HG03045 (cell line): Measurements from ENCODE around the gene NFU1.

Experiments
- ATAC-seq: cut with Tn5 transposase; IDR thresholded peaks from one replicate; pipeline ENCODE4 v1.9.1; 2021; ENCODE audit warnings: mild to moderate bottlenecking, moderate library complexity; ENCODE audit not compliant: unreplicated experiment

The NFU1 gene

DNA sequence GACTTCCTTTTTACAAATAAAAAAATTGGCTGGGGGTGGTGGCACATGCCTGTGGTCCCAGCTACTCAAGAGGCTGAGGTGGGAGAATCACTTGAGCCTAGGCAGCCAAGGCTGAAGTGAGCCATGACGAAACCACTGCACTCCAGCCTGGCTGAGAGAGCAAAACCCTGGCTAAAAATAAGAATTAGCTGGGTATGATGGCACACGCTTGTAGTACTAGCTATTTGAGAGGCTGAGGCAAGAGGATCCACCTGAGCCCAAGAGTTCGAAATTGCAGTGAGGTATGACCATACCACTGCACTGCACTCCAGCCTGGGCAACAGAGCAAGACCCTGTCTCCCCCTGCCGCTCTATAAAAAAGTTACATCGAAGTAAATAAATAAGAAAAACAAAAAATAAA, 83.9 kb downstream of the NFU1 start:
- no peak for ATAC-seq

- ATAC-seq = no peak
Observed at GRCh38 chr2:69348781-69349180, 88.5 kb downstream of the NFU1 start.
